ENCODE data around the gene MTUS2. TPM values are rescaled to one million over a fixed set of nuclear protein-coding genes. Genes with fewer than 3 reads are reported as not detected.

MTUS2 gene
- total and polyA plus RNA-seq, 3 experiments from 2014 or later = 0.60 TPM; not detected in 2

DNA sequence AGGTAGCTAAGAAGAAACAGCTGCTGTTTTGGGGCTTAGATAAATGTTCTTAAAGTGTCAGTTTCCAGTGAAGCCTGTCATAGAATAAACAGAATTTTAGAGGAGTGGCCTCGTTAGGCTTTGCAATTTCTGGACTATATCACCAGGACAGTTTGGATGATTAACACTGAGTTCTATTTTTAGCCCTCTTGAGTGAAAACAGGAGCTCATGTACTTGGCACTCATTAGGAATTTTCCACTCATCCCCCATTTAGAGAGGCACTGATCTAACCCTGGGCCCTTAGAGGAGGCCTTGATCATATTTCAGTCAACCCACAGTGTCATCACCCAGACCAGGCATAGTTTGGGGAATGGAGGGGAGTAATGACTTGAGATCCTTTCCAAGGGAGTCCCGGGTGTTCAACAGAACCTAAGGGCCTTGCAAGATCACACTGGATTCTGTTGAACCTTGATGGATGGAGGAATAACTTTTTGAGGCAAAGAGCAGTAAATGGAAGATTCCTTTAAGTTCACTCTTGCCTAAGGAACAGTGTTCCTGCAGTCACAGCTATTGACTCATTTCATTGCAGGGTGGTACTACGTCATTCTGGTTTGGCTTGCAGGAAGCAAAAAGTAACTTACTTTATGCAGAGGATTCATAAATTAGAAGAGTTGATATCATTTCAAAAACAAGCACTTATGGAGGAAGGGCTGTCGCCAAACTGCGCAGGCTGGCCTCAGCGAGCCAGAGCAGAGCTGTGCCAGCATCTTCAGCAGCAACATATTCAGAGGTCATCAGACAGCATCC lies 615.2 kb downstream of the MTUS2 start:
- DNase-seq = no peak
- no peaks in the 10 kb centered on the region for H3K9me3 ChIP-seq (ENCODE audit: low read length)
- no peak overlapping the region for H3K4me3 ChIP-seq (ENCODE audit: low read length)
- Mint-ChIP-seq H3K4me3 (no peak overlapping the region), H3K4me1 (no peaks in the 10 kb centered on the region), H3K27me3 (peaks cover 21 to 42% of the 10 kb centered on the region in 2 donors), H3K27ac (no peak overlapping the region), H3K36me3 (no peaks in the 10 kb centered on the region), H3K9me3 (no peaks in the 10 kb centered on the region)
- H3K4me1 ChIP-seq (ENCODE audit: insufficient read depth, low read length) = no peaks in the 10 kb centered on the region
- POLR2A ChIA-PET = no interaction called here
- no peaks in the 10 kb centered on the region for H3K27me3 ChIP-seq (ENCODE audit: insufficient read depth, low read length, poor library complexity, severe bottlenecking)
- CTCF ChIA-PET = no interaction called here
- no peak overlapping the region for H3K27ac ChIP-seq (ENCODE audit: low read depth, low read length)
- no peaks in the 10 kb centered on the region for H3K36me3 ChIP-seq (ENCODE audit: insufficient read depth, low read length)

GRCh38 chr13:29436291-29436690 lies 616.2 kb downstream of the MTUS2 start:
- ChIA-PET POLR2A (no interaction called here), CTCF (no interaction called here)
- Histone ChIP-seq H3K27ac (ENCODE audit: low read depth, low read length) (no peak overlapping the region), H3K27me3 (ENCODE audit: insufficient read depth, low read length, poor library complexity, severe bottlenecking) (no peaks in the 10 kb centered on the region), H3K4me1 (ENCODE audit: insufficient read depth, low read length) (no peaks in the 10 kb centered on the region), H3K4me3 (ENCODE audit: low read length) (no peak overlapping the region), H3K36me3 (ENCODE audit: insufficient read depth, low read length) (no peaks in the 10 kb centered on the region), H3K9me3 (ENCODE audit: low read length) (no peaks in the 10 kb centered on the region)
- Mint-ChIP-seq H3K27ac (no peak overlapping the region), H3K27me3 (peaks cover 21 to 36% of the 10 kb centered on the region in 2 donors), H3K9me3 (no peaks in the 10 kb centered on the region), H3K4me1 (no peaks in the 10 kb centered on the region), H3K4me3 (no peak overlapping the region), H3K36me3 (no peaks in the 10 kb centered on the region)
- DNase-seq = no peak

DNA sequence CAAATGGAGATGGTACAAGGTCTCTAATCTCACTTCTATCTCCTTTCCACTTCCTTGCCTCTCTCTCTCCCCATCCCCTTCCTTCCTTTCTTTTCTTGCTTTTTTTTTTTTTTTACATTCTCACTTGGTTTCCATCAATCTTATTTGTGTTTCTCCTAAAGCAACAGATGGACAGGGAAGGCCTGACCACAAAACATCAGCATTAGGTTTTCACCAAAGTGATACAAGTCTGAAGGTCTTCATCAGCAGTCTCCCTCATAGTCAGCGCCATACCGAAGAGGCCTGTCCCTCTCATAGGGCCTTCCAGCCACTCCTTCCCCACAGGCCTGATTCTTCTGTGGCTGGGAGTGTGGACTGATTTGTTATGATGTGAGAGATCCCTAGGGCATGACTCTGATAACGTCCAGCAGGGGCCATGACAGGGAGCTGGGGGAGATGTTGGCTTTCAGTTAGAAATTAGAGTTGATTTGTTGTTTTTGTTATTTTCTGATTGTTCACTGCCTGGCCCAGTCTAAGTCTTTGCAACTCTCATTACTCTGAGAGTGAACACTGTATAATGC lies 616.7 kb downstream of the MTUS2 start:
- no peak overlapping the region for H3K27ac Mint-ChIP-seq
- H3K9me3 ChIP-seq (ENCODE audit: low read length) = no peaks in the 10 kb centered on the region
- POLR2A ChIA-PET = no interaction called here

DNA sequence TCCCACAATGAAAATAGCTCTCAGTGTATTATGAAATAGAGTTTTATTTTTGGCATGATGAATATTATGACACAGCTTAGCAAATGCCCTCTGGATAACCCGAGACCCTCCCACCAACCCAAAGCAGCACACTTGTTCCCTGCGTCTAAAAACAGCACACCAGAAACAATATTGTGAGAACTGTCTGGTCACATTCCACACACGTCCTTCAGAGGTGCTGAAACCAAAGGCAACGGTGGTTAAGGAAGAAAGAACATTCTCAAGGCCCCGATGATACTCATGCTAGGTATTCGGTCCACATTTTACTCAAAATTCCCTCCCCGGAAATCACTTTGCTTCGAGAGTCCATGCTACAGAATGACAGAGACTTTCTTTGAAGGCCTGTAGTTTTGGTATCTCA lies 618.6 kb downstream of the MTUS2 start:
- Mint-ChIP-seq H3K4me3 (no peak overlapping the region), H3K27me3 (peaks cover 15 to 31% of the 10 kb centered on the region in 2 donors), H3K27ac (no peak overlapping the region), H3K9me3 (no peaks in the 10 kb centered on the region), H3K4me1 (no peaks in the 10 kb centered on the region), H3K36me3 (no peaks in the 10 kb centered on the region)
- CTCF ChIA-PET = no interaction called here
- POLR2A ChIA-PET = interaction anchor here (0.6 kb wide), 1 partner anchor 112 kb away, joined by 3 read pairs; no protein-coding TSS in a partner anchor
- no peak for DNase-seq
- Histone ChIP-seq H3K27me3 (ENCODE audit: insufficient read depth, low read length, poor library complexity, severe bottlenecking) (no peaks in the 10 kb centered on the region), H3K36me3 (ENCODE audit: insufficient read depth, low read length) (no peaks in the 10 kb centered on the region), H3K4me1 (ENCODE audit: insufficient read depth, low read length) (no peaks in the 10 kb centered on the region), H3K9me3 (ENCODE audit: low read length) (no peaks in the 10 kb centered on the region), H3K4me3 (ENCODE audit: low read length) (no peak overlapping the region), H3K27ac (ENCODE audit: low read depth, low read length) (no peak overlapping the region)

More for the DNA sequence above, 616.7 kb downstream of the MTUS2 start:
- Histone ChIP-seq H3K27ac (ENCODE audit: low read depth, low read length) (no peak overlapping the region), H3K4me3 (ENCODE audit: low read length) (no peak overlapping the region), H3K36me3 (ENCODE audit: insufficient read depth, low read length) (no peaks in the 10 kb centered on the region), H3K4me1 (ENCODE audit: insufficient read depth, low read length) (no peaks in the 10 kb centered on the region), H3K27me3 (ENCODE audit: insufficient read depth, low read length, poor library complexity, severe bottlenecking) (no peaks in the 10 kb centered on the region)
- DNase-seq = no peak
- no peaks in the 10 kb centered on the region for H3K9me3 Mint-ChIP-seq
- no peak overlapping the region for H3K4me3 Mint-ChIP-seq
- H3K4me1 Mint-ChIP-seq = no peaks in the 10 kb centered on the region
- CTCF ChIA-PET = no interaction called here
- peaks cover 19 to 32% of the 10 kb centered on the region in 2 donors for H3K27me3 Mint-ChIP-seq
- H3K36me3 Mint-ChIP-seq = no peaks in the 10 kb centered on the region

- H3K9me3 ChIP-seq (ENCODE audit: low read length) = no peaks in the 10 kb centered on the region
- no peaks in the 10 kb centered on the region for H3K36me3 ChIP-seq (ENCODE audit: insufficient read depth, low read length)
- H3K4me3 ChIP-seq (ENCODE audit: low read length) = no peak overlapping the region
- no peak for DNase-seq
- H3K27ac ChIP-seq (ENCODE audit: low read depth, low read length) = no peak overlapping the region
- Mint-ChIP-seq H3K27ac (no peak overlapping the region), H3K9me3 (no peaks in the 10 kb centered on the region), H3K4me3 (no peak overlapping the region), H3K36me3 (no peaks in the 10 kb centered on the region), H3K4me1 (no peaks in the 10 kb centered on the region), H3K27me3 (peaks cover 12 to 36% of the 10 kb centered on the region in 2 donors)
- H3K4me1 ChIP-seq (ENCODE audit: insufficient read depth, low read length) = no peaks in the 10 kb centered on the region
- CTCF ChIA-PET = no interaction called here
- no peaks in the 10 kb centered on the region for H3K27me3 ChIP-seq (ENCODE audit: insufficient read depth, low read length, poor library complexity, severe bottlenecking)
- POLR2A ChIA-PET = interaction anchor here (0.6 kb wide), 1 partner anchor 113 kb away, joined by 3 read pairs; no protein-coding TSS in a partner anchor
Observed at GRCh38 chr13:29439601-29440388, 619.7 kb downstream of the MTUS2 start.

- Mint-ChIP-seq H3K4me1 (no peaks in the 10 kb centered on the region), H3K36me3 (no peaks in the 10 kb centered on the region), H3K4me3 (no peak overlapping the region), H3K27me3 (peaks cover 12 to 43% of the 10 kb centered on the region in 2 donors), H3K9me3 (no peaks in the 10 kb centered on the region), H3K27ac (no peak overlapping the region)
- H3K36me3 ChIP-seq (ENCODE audit: insufficient read depth, low read length) = no peaks in the 10 kb centered on the region
- H3K4me1 ChIP-seq (ENCODE audit: insufficient read depth, low read length) = no peaks in the 10 kb centered on the region
- no peak for DNase-seq
- POLR2A ChIA-PET = no interaction called here
- H3K9me3 ChIP-seq (ENCODE audit: low read length) = no peaks in the 10 kb centered on the region
- H3K27ac ChIP-seq (ENCODE audit: low read depth, low read length) = no peak overlapping the region
- H3K27me3 ChIP-seq (ENCODE audit: insufficient read depth, low read length, poor library complexity, severe bottlenecking) = no peaks in the 10 kb centered on the region
- H3K4me3 ChIP-seq (ENCODE audit: low read length) = no peak overlapping the region
- CTCF ChIA-PET = no interaction called here
Observed at GRCh38 chr13:29441306-29441705, 621.2 kb downstream of the MTUS2 start.

DNA sequence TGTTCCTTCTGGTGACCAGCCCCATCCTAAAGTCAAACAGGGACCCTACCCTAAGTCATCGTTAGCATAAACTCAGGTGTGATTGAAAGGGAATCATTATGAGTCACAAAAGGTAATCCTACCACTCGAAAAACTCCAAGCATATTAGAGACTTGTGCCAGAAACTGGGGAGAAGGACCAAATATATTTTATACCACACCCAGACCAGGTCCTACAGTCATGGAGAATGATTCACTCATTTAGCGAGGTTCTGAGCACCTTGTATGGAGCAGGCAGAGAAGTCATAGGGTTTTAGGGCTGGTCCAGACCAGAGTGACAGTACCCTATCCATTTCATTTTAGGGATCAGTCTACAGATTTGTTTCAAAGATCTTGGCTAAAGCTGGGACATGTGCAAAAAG lies 625.9 kb downstream of the MTUS2 start:
- no peak for DNase-seq
- ChIA-PET POLR2A (no interaction called here), CTCF (no interaction called here)
- no peak overlapping the region for H3K27ac Mint-ChIP-seq
- no peaks in the 10 kb centered on the region for H3K27me3 ChIP-seq (ENCODE audit: insufficient read depth, low read length, poor library complexity, severe bottlenecking)
- H3K4me1 Mint-ChIP-seq = no peaks in the 10 kb centered on the region
- no peaks in the 10 kb centered on the region for H3K9me3 ChIP-seq (ENCODE audit: low read length)
- H3K27me3 Mint-ChIP-seq = peaks cover 7 to 49% of the 10 kb centered on the region in 2 donors
- no peak overlapping the region for H3K27ac ChIP-seq (ENCODE audit: low read depth, low read length)
- no peak overlapping the region for H3K4me3 Mint-ChIP-seq
- H3K4me3 ChIP-seq (ENCODE audit: low read length) = no peak overlapping the region
- H3K36me3 ChIP-seq (ENCODE audit: insufficient read depth, low read length) = no peaks in the 10 kb centered on the region
- peaks cover 0 to 2% (median 0%) of the 10 kb centered on the region in 3 donors for H3K36me3 Mint-ChIP-seq
- no peaks in the 10 kb centered on the region for H3K9me3 Mint-ChIP-seq
- no peaks in the 10 kb centered on the region for H3K4me1 ChIP-seq (ENCODE audit: insufficient read depth, low read length)

GRCh38 chr13:29448174-29448573 lies 628.0 kb downstream of the MTUS2 start:
- H3K27me3 Mint-ChIP-seq = peaks cover 4 to 47% of the 10 kb centered on the region in 2 donors
- CTCF ChIA-PET = no interaction called here
- POLR2A ChIA-PET = no interaction called here
- no peaks in the 10 kb centered on the region for H3K9me3 ChIP-seq (ENCODE audit: low read length)
- H3K4me1 Mint-ChIP-seq = no peaks in the 10 kb centered on the region
- H3K4me1 ChIP-seq (ENCODE audit: insufficient read depth, low read length) = no peaks in the 10 kb centered on the region
- H3K36me3 ChIP-seq (ENCODE audit: insufficient read depth, low read length) = no peaks in the 10 kb centered on the region
- H3K27me3 ChIP-seq (ENCODE audit: insufficient read depth, low read length, poor library complexity, severe bottlenecking) = no peaks in the 10 kb centered on the region
- H3K9me3 Mint-ChIP-seq = no peaks in the 10 kb centered on the region
- no peak overlapping the region for H3K27ac ChIP-seq (ENCODE audit: low read depth, low read length)
- no peak overlapping the region for H3K27ac Mint-ChIP-seq
- peaks cover 0 to 2% (median 0%) of the 10 kb centered on the region in 3 donors for H3K36me3 Mint-ChIP-seq
- no peak overlapping the region for H3K4me3 ChIP-seq (ENCODE audit: low read length)
- H3K4me3 Mint-ChIP-seq = no peak overlapping the region
- DNase-seq = no peak
